Thoracic aorta (tissue), 2 donors: Measurements from ENCODE around the gene EPGN. TPM values are rescaled to one million over a fixed set of nuclear protein-coding genes. Genes with fewer than 3 reads are reported as not detected.

ENCODE experiments used
- ATAC-seq: fragments of 150-250 bp; one replicate; pipeline ENCODE4 v1.8.0; 2017; ENCODE audit warnings: low read depth; ENCODE audit not compliant: insufficient number of reproducible peaks, low FRiP score
- DNase-seq: peaks from one replicate; pipeline ENCODE4 v3.0.0-alpha.2; 2020; ENCODE audit warnings: low spot score
- H3K27ac ChIP-seq, 2 donors: fragments of 200-600 bp; sonication (generic); 1 replicate in 1 of 2; 2 replicates in 1 of 2; pipeline ENCODE4 v1.5.1; 2016; ENCODE audit warnings: mild to moderate bottlenecking in 2 of 2, moderate library complexity in 2 of 2
- H3K27me3 ChIP-seq: fragments of 200-600 bp; sonication (generic); replicated peaks from 2 replicates; pipeline ENCODE4 v1.6.0; 2016; ENCODE audit warnings: mild to moderate bottlenecking; ENCODE audit not compliant: insufficient read depth
- H3K36me3 ChIP-seq: fragments of 200-600 bp; sonication (generic); one replicate; pipeline ENCODE4 v1.5.1; 2016
- H3K4me1 ChIP-seq, 2 donors: fragments of 200-600 bp; sonication (generic); 1 replicate in 1 of 2; 2 replicates in 1 of 2; pipeline versions ENCODE4 v1.5.1 to v1.6.0; 2016; ENCODE audit warnings: low read depth in 2 of 2, mild to moderate bottlenecking in 1 of 2; ENCODE audit not compliant: control insufficient read depth in 1 of 2
- H3K4me3 ChIP-seq: fragments of 200-600 bp; sonication (generic); 2 replicates; pipeline ENCODE4 v1.5.1; 2016; ENCODE audit warnings: mild to moderate bottlenecking
- H3K9me3 ChIP-seq: fragments of 200-600 bp; sonication (generic); 2 replicates; pipeline ENCODE4 v1.5.1; 2016
- CTCF ChIP-seq: fragments of 200-600 bp; sonication (generic); IDR thresholded peaks from one replicate; pipeline ENCODE4 v1.5.1; 2019; ENCODE audit warnings: antibody characterized with exemption
- total RNA-seq, 2 donors: library from RNA; depleted of rRNA; stranded (reverse); fragments of >200 nt; gene quantifications; one replicate each; pipeline versions ENCODE4 v1.1.0 to v1.2.3, GENCODE V29; 2016

Gene EPGN
- total RNA-seq, 2 donors from 2014 or later, result 1.6 TPM; not detected in 1

GRCh38 chr4:74361671-74362070 lies 53.4 kb downstream of the EPGN start:
- H3K4me1 ChIP-seq, result peaks cover 9 to 10% of the 10 kb centered on the region in 2 donors
- TF ChIP-seq CTCF, result no peak
- no peaks in the 10 kb centered on the region for H3K27me3 ChIP-seq
- no peak overlapping the region for H3K4me3 ChIP-seq
- DNase-seq, result no peak
- H3K36me3 ChIP-seq, result no peaks in the 10 kb centered on the region
- ATAC-seq, result no peak
- no peak overlapping the region for H3K27ac ChIP-seq
- no peaks in the 10 kb centered on the region for H3K9me3 ChIP-seq

- Histone ChIP-seq H3K4me3 (no peak overlapping the region), H3K36me3 (no peaks in the 10 kb centered on the region), H3K4me1 (peaks cover 9 to 10% of the 10 kb centered on the region in 2 donors), H3K27ac (no peak overlapping the region), H3K9me3 (no peaks in the 10 kb centered on the region), H3K27me3 (no peaks in the 10 kb centered on the region)
- no peak for TF ChIP-seq CTCF
- ATAC-seq (no peak), DNase-seq (no peak)
These were observed 54.1 kb downstream of the EPGN start for GRCh38 chr4:74362347-74362746.

- TF ChIP-seq CTCF, result no peak
- peaks cover 9 to 10% of the 10 kb centered on the region in 2 donors for H3K4me1 ChIP-seq
- H3K9me3 ChIP-seq, result no peaks in the 10 kb centered on the region
- H3K27me3 ChIP-seq, result no peaks in the 10 kb centered on the region
- H3K27ac ChIP-seq, result no peak overlapping the region
- no peaks in the 10 kb centered on the region for H3K36me3 ChIP-seq
- no peak for DNase-seq
- ATAC-seq, result no peak
- peak overlapping the region; percentile 79 for H3K4me3 ChIP-seq
These were observed 56.0 kb downstream of the EPGN start for GRCh38 chr4:74364256-74364651.

GRCh38 chr4:74364652-74365491 lies 56.6 kb downstream of the EPGN start, which contains the start of gene EREG:
EREG (plus strand) TSS chr4:74365145; CDS start chr4:74365309, 164 bp downstream.
- H3K4me1 ChIP-seq, result peaks cover 9 to 10% of the 10 kb centered on the region in 2 donors
- H3K27ac ChIP-seq, result peak within 1 kb of the TSS in 1 of 2 donors; percentile 26
- ATAC-seq, result no peak
- no peak for DNase-seq
- H3K4me3 ChIP-seq, result peak within 1 kb of the TSS; percentile 79
- H3K9me3 ChIP-seq, result no peaks in the 10 kb centered on the region
- H3K27me3 ChIP-seq, result no peaks in the 10 kb centered on the region
- no peak for TF ChIP-seq CTCF
- H3K36me3 ChIP-seq, result no peaks in the 10 kb centered on the region

- ATAC-seq (no peak), DNase-seq (no peak)
- TF ChIP-seq CTCF, result no peak
- Histone ChIP-seq H3K27ac (no peak overlapping the region), H3K9me3 (no peaks in the 10 kb centered on the region), H3K4me1 (peaks cover 9 to 10% of the 10 kb centered on the region in 2 donors), H3K27me3 (no peaks in the 10 kb centered on the region), H3K36me3 (no peaks in the 10 kb centered on the region), H3K4me3 (peak overlapping the region; percentile 79)
These were observed 57.5 kb downstream of the EPGN start for GRCh38 chr4:74365761-74366160.

Other genes starting within 250 kb of the EPGN start
- gene CXCL2, start 209.3 kb upstream of the EPGN start, total RNA-seq, result 10 to 100 TPM; 34.0 to 71.4 TPM
- 10 to 100 TPM in 1 of 2 donors, 1 to 10 TPM in 1; 5.8 to 26.9 TPM for gene MTHFD2L, start 150.4 kb upstream of the EPGN start, total RNA-seq
- 1 to 10 TPM; 1.1 to 7.8 TPM for gene EREG, start 56.7 kb downstream of the EPGN start, total RNA-seq
- gene AREG, start 136.7 kb downstream of the EPGN start, total RNA-seq, result 10 to 100 TPM; 32.7 to 54.3 TPM